HepG2 (cell line): ENCODE data around the gene LIM2. TPM values are rescaled to one million over a fixed set of nuclear protein-coding genes. Genes with fewer than 3 reads are reported as not detected.

ENCODE experiments used
- ARNT2 ChIP-seq: sonication (generic); formaldehyde crosslinking; IDR thresholded peaks from 2 replicates; pipeline ENCODE4 v1.8.0; 2022; ENCODE audit warnings: mild to moderate bottlenecking, low read depth, missing genetic modification reagents, moderate library complexity
- FOXA3 ChIP-seq: IDR thresholded peaks from 2 replicates; pipeline ENCODE4 v1.6.1; 2016; ENCODE audit warnings: missing genetic modification reagents, missing compliant biosample characterization
- GATAD1 ChIP-seq: IDR thresholded peaks from 2 replicates; pipeline ENCODE4 v1.6.1; 2016; ENCODE audit warnings: missing genetic modification reagents, missing compliant biosample characterization
- HNRNPLL ChIP-seq: fragments of 200-400 bp; formaldehyde crosslinking; IDR thresholded peaks from 2 replicates; pipeline ENCODE4 v1.6.1; 2017; ENCODE audit warnings: mild to moderate bottlenecking, low read depth, low read length; ENCODE audit not compliant: poor library complexity, severe bottlenecking
- IRX3 ChIP-seq: sonication (generic); formaldehyde crosslinking; IDR thresholded peaks from 2 replicates; pipeline ENCODE4 v1.8.1; 2023; ENCODE audit warnings: mild to moderate bottlenecking, low read depth, missing genetic modification reagents, borderline replicate concordance
- KDM2A ChIP-seq: sonication (generic); formaldehyde crosslinking; IDR thresholded peaks from 2 replicates; pipeline ENCODE4 v1.4.0; 2020; ENCODE audit warnings: low read depth, missing genetic modification reagents, borderline replicate concordance
- PLRG1 ChIP-seq: fragments of 450-650 bp; conservative IDR thresholded peaks from 2 replicates; pipeline ENCODE4 v1.6.1; 2016
- POLR2A ChIP-seq, 2 experiments: IDR thresholded peaks; 2 replicates each; pipeline ENCODE4 v1.6.1; 2011; ENCODE audit warnings: low read depth in 2 of 2, low read length in 2 of 2, mild to moderate bottlenecking in 1 of 2, moderate library complexity in 1 of 2; ENCODE audit not compliant: insufficient read depth in 1 of 2
- POLR2AphosphoS5 ChIP-seq: IDR thresholded peaks from 2 replicates; pipeline ENCODE4 v1.6.1; 2012; ENCODE audit warnings: low read depth, low read length
- RBM39 ChIP-seq: fragments of 200-400 bp; formaldehyde crosslinking; IDR thresholded peaks from one replicate; pipeline ENCODE4 v1.6.1; 2018; ENCODE audit warnings: antibody characterized with exemption, mild to moderate bottlenecking, low read depth, low read length; ENCODE audit not compliant: poor library complexity, severe bottlenecking
- SKI ChIP-seq: fragments of 450-650 bp; IDR thresholded peaks from one replicate; pipeline ENCODE4 v1.6.1; 2018; ENCODE audit warnings: mild to moderate bottlenecking; ENCODE audit not compliant: partially characterized antibody
- SP1 ChIP-seq, 2 experiments: fragments of 450-650 bp in 1 of 2; sonication (generic) in 1 of 2; formaldehyde crosslinking in 1 of 2; IDR thresholded peaks; 2 replicates each; pipeline versions ENCODE4 v1.4.0 to v1.6.1; 2016 to 2020; ENCODE audit warnings: missing genetic modification reagents in 1 of 2
- SP4 ChIP-seq: sonication (generic); formaldehyde crosslinking; IDR thresholded peaks from 2 replicates; pipeline ENCODE4 v1.8.1; 2023; ENCODE audit warnings: mild to moderate bottlenecking, missing genetic modification reagents
- SP5 ChIP-seq: IDR thresholded peaks from 2 replicates; pipeline ENCODE4 v1.6.1; 2016; ENCODE audit warnings: low read depth, borderline replicate concordance
- SRY ChIP-seq: sonication (generic); formaldehyde crosslinking; IDR thresholded peaks from 2 replicates; pipeline ENCODE4 v1.8.0; 2022; ENCODE audit warnings: mild to moderate bottlenecking, missing genetic modification reagents
- ZFX ChIP-seq: sonication (generic); formaldehyde crosslinking; IDR thresholded peaks from 2 replicates; pipeline ENCODE4 v1.4.0; 2020; ENCODE audit warnings: mild to moderate bottlenecking, low read depth, missing genetic modification reagents, moderate library complexity
- ZNF773 ChIP-seq: sonication (generic); formaldehyde crosslinking; IDR thresholded peaks from 2 replicates; pipeline ENCODE4 v1.4.0; 2020; ENCODE audit warnings: missing genetic modification reagents, borderline replicate concordance
- ZNF777 ChIP-seq: sonication (generic); formaldehyde crosslinking; IDR thresholded peaks from 2 replicates; pipeline ENCODE4 v1.4.0; 2020; ENCODE audit warnings: missing genetic modification reagents
- ZNF790 ChIP-seq: sonication (generic); formaldehyde crosslinking; IDR thresholded peaks from 2 replicates; pipeline ENCODE4 v1.8.0; 2022; ENCODE audit warnings: missing genetic modification reagents, mild to moderate bottlenecking, borderline replicate concordance
- ZSCAN21 ChIP-seq: sonication (generic); formaldehyde crosslinking; IDR thresholded peaks from 2 replicates; pipeline ENCODE4 v1.8.0; 2022; ENCODE audit warnings: mild to moderate bottlenecking, missing genetic modification reagents, moderate library complexity, borderline replicate concordance
- polyA plus RNA-seq, 8 experiments: library from polyadenylated mRNA; depleted of rRNA in 3 of 8; stranded (reverse) in 7 of 8; unstranded in 1 of 8; fragments of >200 nt; fragmentation: Illumina TruSeq in 4 of 8; extraction: Trizol in 4 of 8; gene quantifications; 2 replicates each; pipeline versions ENCODE4 v1.2.1 to v1.2.3, GENCODE V29; 2011 to 2016; ENCODE audit warnings: low read depth in 4 of 8, missing spikeins in 1 of 8, mixed read lengths in 1 of 8; ENCODE audit not compliant: insufficient read depth in 1 of 8
- total RNA-seq, 5 experiments: library from RNA; depleted of rRNA; stranded (reverse); fragments of >200 nt; fragmentation: Illumina TruSeq; extraction: Trizol; gene quantifications; 2 replicates each; pipeline ENCODE4 v1.2.3, GENCODE V29; 2016; ENCODE audit warnings: low read depth in 1 of 5
- TF ChIP-seq, protein P1 (sequence below): IDR thresholded peaks from 2 replicates; pipeline ENCODE4 v1.6.1; 2012; ENCODE audit warnings: inconsistent platforms
- TF ChIP-seq, protein P2 (sequence below): IDR thresholded peaks from 2 replicates; pipeline ENCODE4 v1.6.1; 2016; ENCODE audit warnings: missing compliant biosample characterization, missing genetic modification reagents, borderline replicate concordance
- TF ChIP-seq, protein P3 (sequence below): sonication (generic); formaldehyde crosslinking; IDR thresholded peaks from 2 replicates; pipeline ENCODE4 v1.5.0; 2020; ENCODE audit warnings: mild to moderate bottlenecking, missing genetic modification reagents

The LIM2 gene
- total and polyA plus RNA-seq, 2 of the 13 experiments (the other 11 are each of a cell fraction or from before 2014, with no cell fraction given) = 1.3 TPM; not detected in 1

DNA sequence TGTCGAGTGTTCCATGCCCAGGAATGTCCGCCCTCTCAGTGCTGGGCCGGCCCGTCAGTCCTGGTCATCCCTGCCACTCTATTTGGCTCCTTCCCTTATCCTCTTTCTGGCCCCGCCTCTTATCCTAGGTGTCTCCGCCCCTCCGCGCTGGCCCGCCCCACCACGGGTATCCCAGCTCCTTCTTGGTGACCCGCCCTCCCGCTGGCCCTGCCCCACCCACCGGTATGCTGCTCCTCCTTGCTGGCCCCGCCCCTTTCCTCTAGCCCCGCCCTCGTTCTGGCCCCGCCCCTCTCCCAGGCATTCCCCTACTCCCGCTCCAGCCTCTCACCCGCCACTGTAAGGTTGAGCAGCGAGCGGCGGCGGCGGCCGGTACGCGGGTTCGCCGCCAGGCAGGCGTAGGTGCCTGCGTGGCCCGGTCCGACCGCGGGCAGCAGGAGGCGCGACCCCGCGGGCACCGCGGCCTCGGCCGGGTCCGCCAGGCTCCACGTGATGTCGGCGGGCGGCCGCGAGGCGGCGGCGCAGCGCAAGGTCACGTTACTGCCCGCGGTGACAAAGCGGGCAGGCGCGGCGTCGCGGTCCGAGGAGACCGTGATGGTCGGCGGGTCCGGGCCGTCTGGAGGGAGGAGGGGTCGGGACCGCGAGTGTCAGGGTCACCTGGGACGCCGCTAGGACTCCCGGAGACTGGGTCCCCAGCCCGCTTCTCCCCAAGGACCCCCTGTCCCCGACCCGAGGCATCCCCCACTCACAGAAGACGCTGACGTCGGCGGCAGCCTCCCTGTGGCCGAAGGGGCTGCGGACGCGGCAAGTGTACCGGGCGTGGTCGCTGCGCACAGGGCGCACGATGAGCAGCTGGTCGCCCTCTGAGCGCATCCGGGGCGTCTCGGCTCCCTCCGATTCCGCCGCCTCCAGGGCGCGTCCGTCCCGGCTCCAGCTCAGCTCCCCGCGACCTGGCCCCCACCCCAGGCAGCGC lies 47.8 kb downstream of the LIM2 start (continued):
- TF ChIP-seq ZSCAN21 (CRISPR knock-in tag) (0 out of 2 replicates have a peak, but pooled peaks have one; percentile 35), ZNF773 (CRISPR knock-in tag) (0 out of 2 replicates have a peak, but pooled peaks have one; percentile 40), GATAD1 (CRISPR knock-in tag) (0 out of 2 replicates have a peak, but pooled peaks have one; percentile 6), ZFX (CRISPR knock-in tag) (peak; percentile 34; the same call in 1 of the 2 replicates), FOXA3 (0 out of 2 replicates have a peak, but pooled peaks have one; percentile 6), POLR2A (IDR thresholded peaks at IDR 0.05; ENCODE audit: insufficient read depth in 1 of 2, low read depth in 2 of 2, low read length in 2 of 2) (peak; percentile 15 to 78; a peak in 2 of 4 replicates), SKI (peak; percentile 56), SRY (CRISPR knock-in tag) (peak; percentile 53; the same call in 1 of the 2 replicates), POLR2AphosphoS5 (peak; percentile 70), SP1 (IDR thresholded peaks at IDR 0.05) (no peak), SP1 (CRISPR knock-in tag; IDR thresholded peaks at IDR 0.05) (0 out of 2 replicates have a peak, but pooled peaks have one; percentile 14), RBM39 (peak; percentile 22), ARNT2 (CRISPR knock-in tag) (peak; percentile 77), IRX3 (peak; percentile 63; the same call in 1 of the 2 replicates), SP5 (peak; percentile 15; the same call in 1 of the 2 replicates), ZNF790 (CRISPR knock-in tag) (no peak; the same call in 1 of the 2 replicates), KDM2A (peak; percentile 40; the same call in 1 of the 2 replicates), SP4 (CRISPR knock-in tag) (0 out of 2 replicates have a peak, but pooled peaks have one; percentile 4), ZNF777 (CRISPR knock-in tag) (peak; percentile 38; the same call in 1 of the 2 replicates), HNRNPLL (peak; percentile 94), PLRG1 (no peak)
- TF ChIP-seq, protein P1, sequence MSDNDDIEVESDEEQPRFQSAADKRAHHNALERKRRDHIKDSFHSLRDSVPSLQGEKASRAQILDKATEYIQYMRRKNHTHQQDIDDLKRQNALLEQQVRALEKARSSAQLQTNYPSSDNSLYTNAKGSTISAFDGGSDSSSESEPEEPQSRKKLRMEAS = peak; percentile 87
- TF ChIP-seq, protein P2, sequence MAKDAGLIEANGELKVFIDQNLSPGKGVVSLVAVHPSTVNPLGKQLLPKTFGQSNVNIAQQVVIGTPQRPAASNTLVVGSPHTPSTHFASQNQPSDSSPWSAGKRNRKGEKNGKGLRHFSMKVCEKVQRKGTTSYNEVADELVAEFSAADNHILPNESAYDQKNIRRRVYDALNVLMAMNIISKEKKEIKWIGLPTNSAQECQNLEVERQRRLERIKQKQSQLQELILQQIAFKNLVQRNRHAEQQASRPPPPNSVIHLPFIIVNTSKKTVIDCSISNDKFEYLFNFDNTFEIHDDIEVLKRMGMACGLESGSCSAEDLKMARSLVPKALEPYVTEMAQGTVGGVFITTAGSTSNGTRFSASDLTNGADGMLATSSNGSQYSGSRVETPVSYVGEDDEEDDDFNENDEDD = peak; percentile 57; the same call in 1 of the 2 replicates
- TF ChIP-seq, protein P3, sequence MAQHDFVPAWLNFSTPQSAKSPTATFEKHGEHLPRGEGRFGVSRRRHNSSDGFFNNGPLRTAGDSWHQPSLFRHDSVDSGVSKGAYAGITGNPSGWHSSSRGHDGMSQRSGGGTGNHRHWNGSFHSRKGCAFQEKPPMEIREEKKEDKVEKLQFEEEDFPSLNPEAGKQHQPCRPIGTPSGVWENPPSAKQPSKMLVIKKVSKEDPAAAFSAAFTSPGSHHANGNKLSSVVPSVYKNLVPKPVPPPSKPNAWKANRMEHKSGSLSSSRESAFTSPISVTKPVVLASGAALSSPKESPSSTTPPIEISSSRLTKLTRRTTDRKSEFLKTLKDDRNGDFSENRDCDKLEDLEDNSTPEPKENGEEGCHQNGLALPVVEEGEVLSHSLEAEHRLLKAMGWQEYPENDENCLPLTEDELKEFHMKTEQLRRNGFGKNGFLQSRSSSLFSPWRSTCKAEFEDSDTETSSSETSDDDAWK (CRISPR knock-in tag) = no peak
